ENCODE measurements around the gene ARL8B.
"Not testable (repeated sequence)": the region's sequence is repeated elsewhere in the genome, so short reads cannot be mapped to it uniquely, and the experiment has no call there.

ARL8B gene

GRCh38 chr3:5160321-5160720 is 38.2 kb downstream of the ARL8B start:
- Histone ChIP-seq H3K9me3 (ENCODE audit: control insufficient read depth in 5 of 5, low read length in 5 of 5) (no peaks in the 10 kb centered on the region), H3K36me3 (ENCODE audit: control insufficient read depth in 5 of 5, insufficient read depth in 5 of 5, low read length in 5 of 5) (no peaks in the 10 kb centered on the region), H3K27me3 (ENCODE audit: control insufficient read depth in 5 of 5, insufficient read depth in 4 of 5, low read length in 5 of 5) (no peaks in the 10 kb centered on the region), H3K9ac (ENCODE audit: low read length in 5 of 5) (no peak overlapping the region), H3K27ac (ENCODE audit: low read depth, low read length) (no peak overlapping the region), H3K4me3 (ENCODE audit: low read depth in 1 of 5, low read length in 5 of 5) (no peak overlapping the region), H3K4me1 (ENCODE audit: control insufficient read depth in 5 of 5, insufficient read depth in 5 of 5, low read length in 5 of 5) (peaks cover 0 to 25% (median 12%) of the 10 kb centered on the region in 5 donors)

GRCh38 chr3:5160940-5161858 is 39.1 kb downstream of the ARL8B start:
- no peaks in the 10 kb centered on the region for H3K27me3 ChIP-seq (ENCODE audit: control insufficient read depth in 5 of 5, insufficient read depth in 4 of 5, low read length in 5 of 5)
- no peak overlapping the region for H3K9ac ChIP-seq (ENCODE audit: low read length in 5 of 5)
- peaks cover 0 to 30% (median 12%) of the 10 kb centered on the region in 5 donors for H3K4me1 ChIP-seq (ENCODE audit: control insufficient read depth in 5 of 5, insufficient read depth in 5 of 5, low read length in 5 of 5)
- no peak overlapping the region for H3K4me3 ChIP-seq (ENCODE audit: low read depth in 1 of 5, low read length in 5 of 5)
- H3K27ac ChIP-seq (ENCODE audit: low read depth, low read length) = no peak overlapping the region
- no peaks in the 10 kb centered on the region for H3K36me3 ChIP-seq (ENCODE audit: control insufficient read depth in 5 of 5, insufficient read depth in 5 of 5, low read length in 5 of 5)
- H3K9me3 ChIP-seq (ENCODE audit: control insufficient read depth in 5 of 5, low read length in 5 of 5) = no peaks in the 10 kb centered on the region

GRCh38 chr3:5162102-5162501 is 40.0 kb downstream of the ARL8B start:
- H3K27ac ChIP-seq (ENCODE audit: low read depth, low read length) = no peak overlapping the region
- no peak overlapping the region for H3K4me3 ChIP-seq (ENCODE audit: low read depth in 1 of 5, low read length in 5 of 5)
- H3K9me3 ChIP-seq (ENCODE audit: control insufficient read depth in 5 of 5, low read length in 5 of 5) = no peaks in the 10 kb centered on the region
- no peaks in the 10 kb centered on the region for H3K27me3 ChIP-seq (ENCODE audit: control insufficient read depth in 5 of 5, insufficient read depth in 4 of 5, low read length in 5 of 5)
- no peaks in the 10 kb centered on the region for H3K36me3 ChIP-seq (ENCODE audit: control insufficient read depth in 5 of 5, insufficient read depth in 5 of 5, low read length in 5 of 5)
- H3K9ac ChIP-seq (ENCODE audit: low read length in 5 of 5) = no peak overlapping the region
- H3K4me1 ChIP-seq (ENCODE audit: control insufficient read depth in 5 of 5, insufficient read depth in 5 of 5, low read length in 5 of 5) = peaks cover 0 to 29% (median 13%) of the 10 kb centered on the region in 5 donors

GRCh38 chr3:5165698-5166097 is 43.6 kb downstream of the ARL8B start:
- Histone ChIP-seq H3K36me3 (ENCODE audit: control insufficient read depth in 5 of 5, insufficient read depth in 5 of 5, low read length in 5 of 5) (peaks cover 0 to under 1% (median 0%) of the 10 kb centered on the region in 5 donors), H3K4me1 (ENCODE audit: control insufficient read depth in 5 of 5, insufficient read depth in 5 of 5, low read length in 5 of 5) (peaks cover 0 to 21% (median 12%) of the 10 kb centered on the region in 5 donors), H3K4me3 (ENCODE audit: low read depth in 1 of 5, low read length in 5 of 5) (no peak overlapping the region), H3K27ac (ENCODE audit: low read depth, low read length) (no peak overlapping the region), H3K9ac (ENCODE audit: low read length in 5 of 5) (no peak overlapping the region), H3K27me3 (ENCODE audit: control insufficient read depth in 5 of 5, insufficient read depth in 4 of 5, low read length in 5 of 5) (no peaks in the 10 kb centered on the region), H3K9me3 (ENCODE audit: control insufficient read depth in 5 of 5, low read length in 5 of 5) (no peaks in the 10 kb centered on the region)

GRCh38 chr3:5166846-5167245 is 44.8 kb downstream of the ARL8B start:
- Histone ChIP-seq H3K4me1 (ENCODE audit: control insufficient read depth in 5 of 5, insufficient read depth in 5 of 5, low read length in 5 of 5) (peaks cover 0 to 9% (median 4%) of the 10 kb centered on the region in 5 donors), H3K27me3 (ENCODE audit: control insufficient read depth in 5 of 5, insufficient read depth in 4 of 5, low read length in 5 of 5) (no peaks in the 10 kb centered on the region), H3K9me3 (ENCODE audit: control insufficient read depth in 5 of 5, low read length in 5 of 5) (no peaks in the 10 kb centered on the region), H3K36me3 (ENCODE audit: control insufficient read depth in 5 of 5, insufficient read depth in 5 of 5, low read length in 5 of 5) (peaks cover 0 to 6% (median 3%) of the 10 kb centered on the region in 5 donors), H3K27ac (ENCODE audit: low read depth, low read length) (no peak overlapping the region), H3K9ac (ENCODE audit: low read length in 5 of 5) (no peak overlapping the region), H3K4me3 (ENCODE audit: low read depth in 1 of 5, low read length in 5 of 5) (no peak overlapping the region)

- no peaks in the 10 kb centered on the region for H3K27me3 ChIP-seq (ENCODE audit: control insufficient read depth in 5 of 5, insufficient read depth in 4 of 5, low read length in 5 of 5)
- no peak overlapping the region for H3K4me3 ChIP-seq (ENCODE audit: low read depth in 1 of 5, low read length in 5 of 5)
- no peak overlapping the region for H3K9ac ChIP-seq (ENCODE audit: low read length in 5 of 5)
- H3K9me3 ChIP-seq (ENCODE audit: control insufficient read depth in 5 of 5, low read length in 5 of 5) = no peaks in the 10 kb centered on the region
- H3K36me3 ChIP-seq (ENCODE audit: control insufficient read depth in 5 of 5, insufficient read depth in 5 of 5, low read length in 5 of 5) = peaks cover 6 to 18% (median 11%) of the 10 kb centered on the region in 5 donors
- H3K27ac ChIP-seq (ENCODE audit: low read depth, low read length) = no peak overlapping the region
- peaks cover 0 to 6% (median 4%) of the 10 kb centered on the region in 5 donors for H3K4me1 ChIP-seq (ENCODE audit: control insufficient read depth in 5 of 5, insufficient read depth in 5 of 5, low read length in 5 of 5)
These were observed 46.0 kb downstream of the ARL8B start for GRCh38 chr3:5168110-5168509.

- Histone ChIP-seq H3K36me3 (ENCODE audit: control insufficient read depth in 5 of 5, insufficient read depth in 5 of 5, low read length in 5 of 5) (peaks cover 15 to 33% (median 19%) of the 10 kb centered on the region in 5 donors), H3K4me3 (ENCODE audit: low read depth in 1 of 5, low read length in 5 of 5) (no peak overlapping the region), H3K4me1 (ENCODE audit: control insufficient read depth in 5 of 5, insufficient read depth in 5 of 5, low read length in 5 of 5) (peaks cover 0 to 6% (median 4%) of the 10 kb centered on the region in 5 donors), H3K27ac (ENCODE audit: low read depth, low read length) (no peak overlapping the region), H3K9me3 (ENCODE audit: control insufficient read depth in 5 of 5, low read length in 5 of 5) (no peaks in the 10 kb centered on the region), H3K27me3 (ENCODE audit: control insufficient read depth in 5 of 5, insufficient read depth in 4 of 5, low read length in 5 of 5) (no peaks in the 10 kb centered on the region), H3K9ac (ENCODE audit: low read length in 5 of 5) (no peak overlapping the region)
These were observed 47.7 kb downstream of the ARL8B start for GRCh38 chr3:5169807-5170206.

- Histone ChIP-seq H3K27me3 (ENCODE audit: control insufficient read depth in 5 of 5, insufficient read depth in 4 of 5, low read length in 5 of 5) (no peaks in the 10 kb centered on the region), H3K36me3 (ENCODE audit: control insufficient read depth in 5 of 5, insufficient read depth in 5 of 5, low read length in 5 of 5) (peaks cover 22 to 44% (median 30%) of the 10 kb centered on the region in 5 donors), H3K4me1 (ENCODE audit: control insufficient read depth in 5 of 5, insufficient read depth in 5 of 5, low read length in 5 of 5) (peaks cover 0 to 6% (median 0%) of the 10 kb centered on the region in 5 donors), H3K9me3 (ENCODE audit: control insufficient read depth in 5 of 5, low read length in 5 of 5) (no peaks in the 10 kb centered on the region), H3K4me3 (ENCODE audit: low read depth in 1 of 5, low read length in 5 of 5) (no peak overlapping the region), H3K27ac (ENCODE audit: low read depth, low read length) (no peak overlapping the region), H3K9ac (ENCODE audit: low read length in 5 of 5) (no peak overlapping the region)
These were observed 48.9 kb downstream of the ARL8B start for GRCh38 chr3:5170975-5171374.

GRCh38 chr3:5172018-5172417 is 49.9 kb downstream of the ARL8B start:
- H3K27ac ChIP-seq (ENCODE audit: low read depth, low read length) = no peak overlapping the region
- peaks cover 27 to 55% (median 36%) of the 10 kb centered on the region in 5 donors for H3K36me3 ChIP-seq (ENCODE audit: control insufficient read depth in 5 of 5, insufficient read depth in 5 of 5, low read length in 5 of 5)
- no peak overlapping the region for H3K4me3 ChIP-seq (ENCODE audit: low read depth in 1 of 5, low read length in 5 of 5)
- peaks cover 0 to 2% (median 0%) of the 10 kb centered on the region in 5 donors for H3K4me1 ChIP-seq (ENCODE audit: control insufficient read depth in 5 of 5, insufficient read depth in 5 of 5, low read length in 5 of 5)
- no peak overlapping the region for H3K9ac ChIP-seq (ENCODE audit: low read length in 5 of 5)
- no peaks in the 10 kb centered on the region for H3K9me3 ChIP-seq (ENCODE audit: control insufficient read depth in 5 of 5, low read length in 5 of 5)
- H3K27me3 ChIP-seq (ENCODE audit: control insufficient read depth in 5 of 5, insufficient read depth in 4 of 5, low read length in 5 of 5) = no peaks in the 10 kb centered on the region

- peaks cover 45 to 66% (median 50%) of the 10 kb centered on the region in 5 donors for H3K36me3 ChIP-seq (ENCODE audit: control insufficient read depth in 5 of 5, insufficient read depth in 5 of 5, low read length in 5 of 5)
- not testable (repeated sequence) for H3K27me3 ChIP-seq (ENCODE audit: control insufficient read depth in 5 of 5, insufficient read depth in 4 of 5, low read length in 5 of 5); H3K4me3 ChIP-seq (ENCODE audit: low read depth in 1 of 5, low read length in 5 of 5); H3K27ac ChIP-seq (ENCODE audit: low read depth, low read length); H3K4me1 ChIP-seq (ENCODE audit: control insufficient read depth in 5 of 5, insufficient read depth in 5 of 5, low read length in 5 of 5); H3K9me3 ChIP-seq (ENCODE audit: control insufficient read depth in 5 of 5, low read length in 5 of 5); H3K9ac ChIP-seq (ENCODE audit: low read length in 5 of 5)
These were observed 56.9 kb downstream of the ARL8B start for GRCh38 chr3:5179036-5179435.
